Fibroblast of pulmonary artery (primary cell): Measurements from ENCODE around the gene PTGS1.

Experiments used
- DNase-seq: peaks from one replicate; pipeline ENCODE4 v3.0.0-alpha.2; 2010; ENCODE audit warnings: low read depth
- H3K4me3 ChIP-seq: replicated peaks from 2 replicates; pipeline ENCODE4 v1.5.1; 2011; ENCODE audit warnings: low read depth, mild to moderate bottlenecking, control low read depth, low read length, moderate library complexity
- CTCF ChIP-seq: IDR thresholded peaks from 2 replicates; pipeline ENCODE4 v1.5.1; 2011; ENCODE audit warnings: mild to moderate bottlenecking, control low read depth, low read length, inconsistent platforms; ENCODE audit errors: missing control alignments

PTGS1 gene

GRCh38 chr9:122347348-122348287, 23.2 kb upstream of the PTGS1 start:
- peak; percentile 45 for DNase-seq

GRCh38 chr9:122348288-122348777, 22.5 kb upstream of the PTGS1 start:
- no peak for TF ChIP-seq CTCF
- no peak for DNase-seq

More at GRCh38 chr9:122347348-122348287, 23.2 kb upstream of the PTGS1 start:
- H3K4me3 ChIP-seq, result peak overlapping the region; percentile 51
- TF ChIP-seq CTCF, result no peak

GRCh38 chr9:122348791-122349190, 22.0 kb upstream of the PTGS1 start:
- no peak for DNase-seq
- no peak overlapping the region for H3K4me3 ChIP-seq
- no peak for TF ChIP-seq CTCF

More at GRCh38 chr9:122348288-122348777, 22.5 kb upstream of the PTGS1 start:
- H3K4me3 ChIP-seq, result no peak overlapping the region

- DNase-seq, result no peak
- H3K4me3 ChIP-seq, result no peak overlapping the region
- TF ChIP-seq CTCF, result no peak
Measured at GRCh38 chr9:122349201-122349600, 21.6 kb upstream of the PTGS1 start.

- peak; percentile 77 for DNase-seq
Measured at GRCh38 chr9:122350577-122351355, 20.1 kb upstream of the PTGS1 start.

More at GRCh38 chr9:122350577-122351355, 20.1 kb upstream of the PTGS1 start:
- peak; percentile 94 for TF ChIP-seq CTCF
- H3K4me3 ChIP-seq, result no peak overlapping the region
